BE2C (cell line): ENCODE results near the gene FAM209A.
"Not testable (repeated sequence)": the region's sequence is repeated elsewhere in the genome, so short reads cannot be mapped to it uniquely, and the experiment has no call there.

Experiments used
- DNase-seq: peaks from one replicate; pipeline ENCODE4 v3.0.0-alpha.2; 2020
- H3K27me3 ChIP-seq: fragments of 250-450 bp; sonication (Bioruptor Pico); 2 replicates; pipeline ENCODE4 v1.5.1; 2020; ENCODE audit warnings: mild to moderate bottlenecking
- H3K36me3 ChIP-seq: fragments of 250-450 bp; sonication (Bioruptor Pico); 2 replicates; pipeline ENCODE4 v1.5.1; 2020; ENCODE audit warnings: mild to moderate bottlenecking
- H3K4me1 ChIP-seq: fragments of 250-450 bp; sonication (Bioruptor Pico); 2 replicates; pipeline ENCODE4 v1.5.1; 2020
- H3K4me3 ChIP-seq: 2 replicates; pipeline ENCODE4 v1.5.1; 2011; ENCODE audit warnings: low read depth, low read length
- H3K9me3 ChIP-seq: fragments of 250-450 bp; sonication (Bioruptor Pico); 2 replicates; pipeline ENCODE4 v1.5.1; 2020
- TF ChIP-seq, protein P1 (sequence below): IDR thresholded peaks from 2 replicates; pipeline ENCODE4 v1.5.1; 2012; ENCODE audit warnings: mild to moderate bottlenecking, low read depth, low read length

Gene FAM209A

DNA sequence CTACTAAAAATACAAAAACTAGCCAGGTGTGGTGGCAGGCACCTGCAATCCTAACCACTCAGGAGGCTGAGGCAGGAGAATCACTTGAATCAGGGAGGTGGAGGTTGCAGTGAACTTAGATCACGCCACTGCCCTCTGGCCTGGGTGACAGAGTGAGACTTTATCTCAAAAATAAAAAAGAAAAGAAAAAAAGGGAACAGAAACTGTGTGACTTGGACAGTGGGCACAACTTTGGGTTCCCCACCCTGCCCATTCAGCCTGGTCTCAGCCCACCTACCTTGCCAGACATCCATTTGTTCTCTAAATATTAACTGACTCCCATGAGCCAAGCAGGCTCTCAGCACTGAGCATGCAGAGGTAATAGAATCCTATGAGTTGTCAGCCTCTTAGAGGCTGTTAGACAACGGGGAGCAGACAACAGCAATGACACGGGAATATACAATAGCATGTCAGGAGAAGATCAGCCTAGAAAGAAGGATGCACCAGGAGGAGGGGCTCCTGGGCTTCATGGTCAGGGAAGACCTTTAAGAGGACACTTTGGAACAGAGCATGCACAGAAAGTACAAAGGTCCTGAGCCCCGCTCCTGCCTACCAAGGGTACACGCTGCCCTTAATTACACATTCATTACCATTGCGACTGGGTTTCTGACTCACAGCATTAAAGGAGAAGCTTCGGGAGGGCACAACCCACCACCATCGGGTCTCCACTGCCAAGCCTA, 28.5 kb downstream of the FAM209A start:
- DNase-seq: no peak
- TF ChIP-seq, protein P1, sequence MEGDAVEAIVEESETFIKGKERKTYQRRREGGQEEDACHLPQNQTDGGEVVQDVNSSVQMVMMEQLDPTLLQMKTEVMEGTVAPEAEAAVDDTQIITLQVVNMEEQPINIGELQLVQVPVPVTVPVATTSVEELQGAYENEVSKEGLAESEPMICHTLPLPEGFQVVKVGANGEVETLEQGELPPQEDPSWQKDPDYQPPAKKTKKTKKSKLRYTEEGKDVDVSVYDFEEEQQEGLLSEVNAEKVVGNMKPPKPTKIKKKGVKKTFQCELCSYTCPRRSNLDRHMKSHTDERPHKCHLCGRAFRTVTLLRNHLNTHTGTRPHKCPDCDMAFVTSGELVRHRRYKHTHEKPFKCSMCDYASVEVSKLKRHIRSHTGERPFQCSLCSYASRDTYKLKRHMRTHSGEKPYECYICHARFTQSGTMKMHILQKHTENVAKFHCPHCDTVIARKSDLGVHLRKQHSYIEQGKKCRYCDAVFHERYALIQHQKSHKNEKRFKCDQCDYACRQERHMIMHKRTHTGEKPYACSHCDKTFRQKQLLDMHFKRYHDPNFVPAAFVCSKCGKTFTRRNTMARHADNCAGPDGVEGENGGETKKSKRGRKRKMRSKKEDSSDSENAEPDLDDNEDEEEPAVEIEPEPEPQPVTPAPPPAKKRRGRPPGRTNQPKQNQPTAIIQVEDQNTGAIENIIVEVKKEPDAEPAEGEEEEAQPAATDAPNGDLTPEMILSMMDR: no peak
- H3K4me3 ChIP-seq: no peak overlapping the region
- H3K27me3 ChIP-seq: no peaks in the 10 kb centered on the region; the same call in 1 of the 2 replicates
- H3K36me3 ChIP-seq: no peaks in the 10 kb centered on the region
- no peaks in the 10 kb centered on the region for H3K9me3 ChIP-seq
- H3K4me1 ChIP-seq: no peaks in the 10 kb centered on the region

DNA sequence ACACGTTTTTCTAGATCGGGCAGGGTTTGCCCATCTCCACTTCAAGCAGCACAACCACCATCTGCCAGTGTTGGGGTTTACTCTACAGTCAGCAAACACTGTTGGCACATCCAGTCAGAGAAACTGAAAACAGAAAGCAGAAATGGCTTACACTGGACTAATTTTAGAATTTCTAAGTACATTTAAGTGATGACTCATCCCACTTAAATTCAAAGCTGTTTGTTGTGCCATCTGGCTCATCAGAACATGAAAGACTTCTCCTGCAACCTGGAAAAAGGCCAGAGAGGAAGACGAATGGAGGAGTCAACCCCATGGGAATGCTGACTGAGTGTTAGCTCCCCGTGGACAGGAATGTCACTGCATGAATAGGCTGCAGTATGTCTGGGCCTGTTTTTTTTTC, 30.3 kb downstream of the FAM209A start:
- peak; percentile 22 for DNase-seq
- Histone ChIP-seq H3K36me3 (no peaks in the 10 kb centered on the region), H3K9me3 (no peaks in the 10 kb centered on the region), H3K4me1 (no peaks in the 10 kb centered on the region), H3K27me3 (no peaks in the 10 kb centered on the region), H3K4me3 (no peak overlapping the region)
- TF ChIP-seq, protein P1: no peak

DNA sequence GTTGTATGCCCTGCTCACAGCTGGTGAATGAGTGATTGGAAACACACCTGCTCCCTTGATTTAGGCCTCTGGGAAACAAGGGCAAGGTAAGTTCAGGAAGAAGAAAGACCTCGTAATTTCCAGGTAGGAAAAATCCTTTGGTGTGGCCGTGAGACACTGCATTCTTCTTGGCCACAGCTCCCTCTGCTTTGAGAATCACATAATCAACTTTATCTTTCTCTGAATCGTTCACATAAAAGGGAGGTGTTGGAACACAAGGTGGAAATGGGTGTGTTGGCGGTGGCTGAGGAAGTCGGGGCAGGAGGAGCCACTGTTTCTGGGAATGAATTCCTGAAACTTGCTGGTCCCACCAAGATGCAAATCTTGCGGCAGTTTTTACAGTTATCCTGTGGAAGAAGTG, 34.4 kb downstream of the FAM209A start:
- Histone ChIP-seq H3K27me3 (no peaks in the 10 kb centered on the region), H3K4me3 (no peak overlapping the region), H3K9me3 (no peaks in the 10 kb centered on the region), H3K36me3 (no peaks in the 10 kb centered on the region), H3K4me1 (no peaks in the 10 kb centered on the region)
- DNase-seq: no peak
- TF ChIP-seq, protein P1: no peak

GRCh38 chr20:56564526-56564925, 40.0 kb downstream of the FAM209A start:
- not testable (repeated sequence) for H3K9me3 ChIP-seq, H3K4me1 ChIP-seq, DNase-seq, H3K4me3 ChIP-seq, H3K36me3 ChIP-seq, H3K27me3 ChIP-seq

DNA sequence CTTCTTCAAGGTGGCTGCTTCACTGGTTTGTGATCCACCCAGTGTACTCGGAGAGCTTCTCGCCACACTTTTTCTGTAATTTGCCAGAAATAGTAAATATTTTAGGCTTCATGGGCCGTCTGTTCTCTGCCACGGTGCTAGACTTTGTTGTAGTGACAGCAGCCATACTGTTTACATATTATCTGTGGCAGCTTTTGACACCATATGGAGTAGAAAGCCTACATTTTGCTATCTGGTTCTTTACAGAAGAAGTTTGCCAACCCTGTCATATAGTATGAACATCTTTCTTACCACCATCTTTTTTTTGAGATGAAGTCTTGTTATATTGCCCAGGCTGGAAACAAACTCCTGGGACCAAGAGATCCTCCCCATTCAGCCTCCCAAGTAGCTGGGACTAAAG, 41.0 kb downstream of the FAM209A start:
- TF ChIP-seq, protein P1: no peak
- Histone ChIP-seq H3K27me3 (no peaks in the 10 kb centered on the region; the same call in 1 of the 2 replicates), H3K9me3 (no peaks in the 10 kb centered on the region; the same call in 1 of the 2 replicates), H3K4me1 (no peaks in the 10 kb centered on the region), H3K4me3 (no peak overlapping the region), H3K36me3 (no peaks in the 10 kb centered on the region)
- DNase-seq: no peak

GRCh38 chr20:56566621-56567020, 42.1 kb downstream of the FAM209A start:
- H3K27me3 ChIP-seq: no peaks in the 10 kb centered on the region; the same call in 1 of the 2 replicates
- no peaks in the 10 kb centered on the region for H3K4me1 ChIP-seq
- TF ChIP-seq, protein P1: no peak
- no peak overlapping the region for H3K4me3 ChIP-seq
- no peak for DNase-seq
- no peaks in the 10 kb centered on the region; the same call in 1 of the 2 replicates for H3K9me3 ChIP-seq
- H3K36me3 ChIP-seq: no peaks in the 10 kb centered on the region
